ENCODE measurements around the gene FANCD2OS.

GRCh38 chr3:10081871-10082270 lies 26.2 kb downstream of the FANCD2OS start:
- TF ChIP-seq, protein P1, sequence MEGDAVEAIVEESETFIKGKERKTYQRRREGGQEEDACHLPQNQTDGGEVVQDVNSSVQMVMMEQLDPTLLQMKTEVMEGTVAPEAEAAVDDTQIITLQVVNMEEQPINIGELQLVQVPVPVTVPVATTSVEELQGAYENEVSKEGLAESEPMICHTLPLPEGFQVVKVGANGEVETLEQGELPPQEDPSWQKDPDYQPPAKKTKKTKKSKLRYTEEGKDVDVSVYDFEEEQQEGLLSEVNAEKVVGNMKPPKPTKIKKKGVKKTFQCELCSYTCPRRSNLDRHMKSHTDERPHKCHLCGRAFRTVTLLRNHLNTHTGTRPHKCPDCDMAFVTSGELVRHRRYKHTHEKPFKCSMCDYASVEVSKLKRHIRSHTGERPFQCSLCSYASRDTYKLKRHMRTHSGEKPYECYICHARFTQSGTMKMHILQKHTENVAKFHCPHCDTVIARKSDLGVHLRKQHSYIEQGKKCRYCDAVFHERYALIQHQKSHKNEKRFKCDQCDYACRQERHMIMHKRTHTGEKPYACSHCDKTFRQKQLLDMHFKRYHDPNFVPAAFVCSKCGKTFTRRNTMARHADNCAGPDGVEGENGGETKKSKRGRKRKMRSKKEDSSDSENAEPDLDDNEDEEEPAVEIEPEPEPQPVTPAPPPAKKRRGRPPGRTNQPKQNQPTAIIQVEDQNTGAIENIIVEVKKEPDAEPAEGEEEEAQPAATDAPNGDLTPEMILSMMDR (IDR thresholded peaks at IDR 0.05; ENCODE audit: low read depth, low read length, missing input control), result no peak
- no peak for TF ChIP-seq YY1 (IDR thresholded peaks at IDR 0.05)
- TF ChIP-seq, protein P2, sequence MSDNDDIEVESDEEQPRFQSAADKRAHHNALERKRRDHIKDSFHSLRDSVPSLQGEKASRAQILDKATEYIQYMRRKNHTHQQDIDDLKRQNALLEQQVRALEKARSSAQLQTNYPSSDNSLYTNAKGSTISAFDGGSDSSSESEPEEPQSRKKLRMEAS (IDR thresholded peaks at IDR 0.05), result no peak
- TF ChIP-seq FOXA2 (IDR thresholded peaks at IDR 0.05), result no peak
- no peak for TF ChIP-seq FOXA1 (IDR thresholded peaks at IDR 0.05)
- no peak for TF ChIP-seq EGR1 (IDR thresholded peaks at IDR 0.05; ENCODE audit: low read depth in 2 of 2)
- no peak for TF ChIP-seq SP1 (IDR thresholded peaks at IDR 0.05)
- TF ChIP-seq RXRA (IDR thresholded peaks at IDR 0.05), result no peak
- TF ChIP-seq, protein P3, sequence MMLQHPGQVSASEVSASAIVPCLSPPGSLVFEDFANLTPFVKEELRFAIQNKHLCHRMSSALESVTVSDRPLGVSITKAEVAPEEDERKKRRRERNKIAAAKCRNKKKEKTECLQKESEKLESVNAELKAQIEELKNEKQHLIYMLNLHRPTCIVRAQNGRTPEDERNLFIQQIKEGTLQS (IDR thresholded peaks at IDR 0.05), result no peak
- TF ChIP-seq GABPA (IDR thresholded peaks at IDR 0.05 in 1 of 2, conservative IDR thresholded peaks at IDR 0.05 in 1 of 2), result no peak
- no peak for TF ChIP-seq TAF1 (conservative IDR thresholded peaks at IDR 0.05)
- no peak for TF ChIP-seq REST (IDR thresholded peaks at IDR 0.05)
